GM19468 (cell line): ENCODE results near the gene ADGRD1.

Source experiments
- ATAC-seq: cut with Tn5 transposase; IDR thresholded peaks from one replicate; pipeline ENCODE4 v1.9.1; 2021; ENCODE audit warnings: mild to moderate bottlenecking, moderate library complexity, moderate number of reproducible peaks; ENCODE audit not compliant: unreplicated experiment; ENCODE audit errors: extremely low read depth

ADGRD1 gene

DNA sequence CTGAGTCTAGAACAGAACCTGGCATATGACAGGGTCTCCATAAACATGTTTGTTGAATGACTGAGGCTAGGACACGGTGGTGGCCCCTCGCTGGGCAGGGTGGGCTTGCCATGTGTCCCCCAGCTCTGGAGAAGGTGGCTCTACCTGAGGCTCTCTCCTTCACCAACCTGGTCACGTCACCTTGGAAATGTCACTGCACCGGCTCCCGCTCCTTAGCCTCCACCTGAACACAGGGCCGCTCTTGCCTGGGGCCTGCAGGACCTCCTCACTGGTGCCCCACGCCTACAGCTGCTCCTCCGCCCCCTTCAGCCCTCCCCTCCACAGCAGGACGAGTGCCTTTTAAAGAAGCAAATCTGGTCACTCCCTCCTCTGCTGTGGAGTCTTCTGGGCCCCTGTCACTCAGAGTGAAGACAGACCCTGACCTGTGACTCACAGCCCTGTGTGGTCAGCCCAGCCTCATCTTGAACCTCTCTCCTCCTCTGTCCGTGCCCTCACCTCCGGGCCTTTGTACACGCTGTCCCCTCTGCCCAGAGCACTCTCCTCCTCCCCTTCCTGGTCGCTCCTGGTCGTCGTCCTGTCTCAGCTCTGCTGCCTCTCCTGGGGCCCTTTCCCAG lies 81.0 kb downstream of the ADGRD1 start:
- no peak for ATAC-seq

- no peak for ATAC-seq
These were observed 81.6 kb downstream of the ADGRD1 start for GRCh38 chr12:131035245-131035681.

GRCh38 chr12:131038159-131038558 lies 84.5 kb downstream of the ADGRD1 start:
- no peak for ATAC-seq

DNA sequence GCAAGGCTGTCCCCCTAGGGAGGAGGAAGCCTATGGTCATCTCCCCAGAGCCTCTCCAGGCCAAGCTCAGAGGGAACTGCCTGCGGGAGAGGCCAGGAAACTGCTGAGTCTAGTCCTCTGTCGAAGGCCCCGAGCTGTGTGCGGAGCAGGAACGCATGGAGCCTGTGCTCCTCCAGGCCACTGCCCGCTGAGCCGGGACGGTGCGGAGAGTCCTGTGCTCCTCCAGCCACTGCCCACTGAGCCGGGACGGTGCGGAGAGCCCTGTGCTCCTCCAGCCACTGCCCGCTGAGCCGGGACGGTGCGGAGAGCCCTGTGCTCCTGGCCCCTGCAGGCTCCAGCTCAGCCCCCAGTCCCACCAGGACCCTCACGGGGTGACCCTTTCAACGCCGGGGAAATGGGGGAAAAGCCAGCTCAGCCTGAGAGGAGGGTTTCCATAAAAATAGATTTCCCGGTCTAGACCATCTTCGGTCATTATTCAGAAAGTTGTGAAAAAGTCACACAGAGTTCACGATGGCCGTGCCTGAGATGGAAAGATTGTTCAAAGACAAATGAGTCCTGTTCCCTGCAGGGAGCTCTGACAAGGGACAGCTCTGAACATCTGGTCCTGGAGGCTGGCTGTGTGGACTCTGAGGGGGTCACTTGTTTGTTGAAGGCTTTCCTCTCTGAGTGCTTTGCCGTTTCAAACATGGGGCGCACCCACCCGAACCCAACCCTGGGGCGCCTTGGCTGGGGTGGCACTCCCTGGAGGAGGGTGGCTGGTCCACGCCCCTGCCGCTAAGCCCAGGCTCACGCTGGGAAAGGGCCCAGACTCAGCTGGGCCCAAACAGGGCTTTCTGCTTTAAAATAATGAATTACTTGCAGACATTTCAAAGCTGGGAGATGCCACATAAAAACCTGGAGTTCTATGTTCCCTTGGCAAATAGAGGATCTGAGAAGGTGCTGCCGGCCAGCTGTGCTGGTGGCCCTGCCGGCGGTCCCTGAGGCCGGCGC lies 85.5 kb downstream of the ADGRD1 start:
- ATAC-seq: no peak

DNA sequence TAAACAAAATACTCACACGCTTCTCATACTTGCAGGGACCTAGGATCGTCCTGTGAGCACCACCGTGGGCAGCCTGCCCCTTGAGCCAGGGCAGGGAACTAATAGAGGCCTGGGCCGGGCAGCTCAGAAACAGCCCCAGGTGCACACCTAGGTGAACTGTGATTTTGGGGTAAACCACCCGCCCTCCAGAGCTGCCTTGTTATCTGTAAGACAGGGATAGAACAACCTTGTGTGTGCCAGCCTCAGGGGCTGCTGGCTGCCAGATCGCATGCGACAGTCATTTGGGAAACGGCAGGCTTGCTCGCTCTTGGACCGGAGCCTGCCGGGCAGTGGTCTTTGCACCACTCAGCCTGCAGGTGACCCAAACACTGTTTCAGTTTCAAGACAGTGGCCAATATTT lies 86.8 kb downstream of the ADGRD1 start:
- ATAC-seq: no peak

GRCh38 chr12:131041216-131041967 lies 87.7 kb downstream of the ADGRD1 start:
- ATAC-seq: no peak

GRCh38 chr12:131041968-131042833 lies 88.5 kb downstream of the ADGRD1 start:
- no peak for ATAC-seq

DNA sequence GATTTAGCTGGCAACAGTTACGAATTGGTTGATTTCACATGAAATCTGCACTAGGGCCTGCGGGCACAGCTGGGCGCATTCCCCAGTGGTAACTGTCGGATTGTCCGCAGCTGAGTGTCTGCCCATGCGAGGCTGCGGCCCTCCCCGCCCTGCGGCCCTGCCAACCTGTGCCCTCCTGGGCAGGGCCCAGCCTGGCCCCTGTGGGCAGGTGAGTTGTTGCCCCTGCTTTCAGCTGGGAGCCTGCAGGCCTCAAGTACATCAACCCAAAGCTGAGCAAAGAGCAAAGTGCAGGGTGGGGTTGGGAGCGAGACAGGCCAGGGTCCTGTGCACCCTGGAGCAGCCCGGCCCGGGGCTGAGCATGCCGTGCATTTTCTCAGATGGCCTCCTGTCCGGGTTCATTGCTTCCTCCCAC lies 89.1 kb downstream of the ADGRD1 start:
- no peak for ATAC-seq

GRCh38 chr12:131043401-131043871 lies 89.7 kb downstream of the ADGRD1 start:
- no peak for ATAC-seq

DNA sequence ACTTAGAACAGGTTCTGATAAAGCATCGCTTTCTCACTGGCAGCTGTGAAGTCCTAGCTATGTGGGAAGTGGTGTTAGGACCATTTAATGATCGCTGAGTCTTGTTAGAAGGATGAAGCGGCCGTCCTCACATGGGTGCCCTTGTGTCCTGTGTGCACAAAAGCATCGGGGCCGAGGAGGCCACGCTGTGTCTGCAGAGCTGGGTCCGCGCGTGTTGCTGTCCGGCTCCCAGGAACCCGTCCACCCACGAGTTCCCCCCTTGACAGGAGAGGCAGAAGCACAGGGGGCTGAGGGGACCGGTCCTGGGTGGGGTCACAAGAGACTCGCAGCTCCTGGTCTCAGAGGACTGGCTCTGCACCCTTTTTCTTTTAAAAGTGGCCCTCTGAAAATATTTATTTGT lies 90.4 kb downstream of the ADGRD1 start:
- ATAC-seq: no peak

DNA sequence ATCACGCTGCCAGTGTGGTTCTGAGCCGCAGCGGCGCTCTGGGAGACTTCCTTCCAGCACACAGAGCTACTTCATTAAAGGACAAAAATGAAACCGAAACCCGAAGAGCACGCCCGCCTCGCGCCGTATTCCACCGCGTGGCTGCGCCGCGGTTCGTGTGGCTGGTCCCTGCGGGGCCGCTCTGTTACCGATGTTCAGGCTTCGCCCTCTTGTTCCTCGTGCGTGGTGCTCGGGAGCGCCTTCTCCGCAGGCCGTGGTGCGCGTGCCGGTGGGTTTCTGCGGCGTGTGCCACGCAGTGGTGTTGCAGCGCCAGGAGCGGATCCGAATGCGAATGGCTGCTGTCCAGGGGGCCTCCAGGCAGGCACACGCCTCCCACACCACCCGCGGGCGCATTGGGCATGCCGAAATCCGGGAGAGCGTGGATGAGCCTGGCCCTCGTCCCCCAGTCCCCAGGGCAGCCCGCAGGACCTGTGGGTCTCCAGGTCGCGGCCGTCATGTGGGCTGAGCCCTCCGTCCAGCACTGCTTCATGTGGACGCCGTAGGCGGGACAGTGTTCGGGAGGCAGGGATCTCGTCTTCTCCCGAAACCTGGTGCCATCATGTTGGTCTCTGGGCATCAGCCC lies 91.2 kb downstream of the ADGRD1 start:
- ATAC-seq: no peak

- ATAC-seq: no peak
These were observed 92.2 kb downstream of the ADGRD1 start for GRCh38 chr12:131045705-131046460.

- no peak for ATAC-seq
These were observed 93.4 kb downstream of the ADGRD1 start for GRCh38 chr12:131046813-131047788.

- no peak for ATAC-seq
These were observed 94.3 kb downstream of the ADGRD1 start for GRCh38 chr12:131047789-131048610.

DNA sequence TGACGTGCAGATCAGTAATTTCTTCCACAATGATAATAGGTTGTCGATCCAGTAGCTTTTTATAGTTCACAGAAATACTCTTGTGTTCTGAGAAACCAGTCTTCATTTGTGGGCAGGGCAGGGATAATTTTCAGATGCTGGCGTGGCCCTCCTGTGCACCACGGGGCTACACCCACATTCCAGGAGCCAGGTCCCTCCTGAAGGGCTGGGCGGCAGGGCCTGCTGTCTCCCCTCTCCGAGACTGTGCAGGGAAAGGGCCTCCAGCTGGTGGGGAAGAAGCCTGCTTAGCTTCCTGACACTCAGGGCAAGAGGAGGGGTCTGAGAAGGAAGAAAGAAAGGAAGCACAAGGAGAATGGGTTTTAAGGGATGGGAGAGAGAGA lies 94.9 kb downstream of the ADGRD1 start:
- no peak for ATAC-seq

- no peak for ATAC-seq
These were observed 95.3 kb downstream of the ADGRD1 start for GRCh38 chr12:131049002-131049401.
